HCT116 (cell line): ENCODE results near the gene NF2. TPM values are rescaled to one million over a fixed set of nuclear protein-coding genes. Genes with fewer than 3 reads are reported as not detected.

Experiments
- ATAC-seq: fragments of 200-7000 bp; cut with Tn5 transposase; 2 replicates; pipeline ENCODE4 v1.9.1; 2020; ENCODE audit warnings: mild to moderate bottlenecking, moderate library complexity
- BruUV-seq: library from RNA; stranded (reverse); fragments of 400-500 nt; replicated peaks from 2 replicates; lab custom pipeline; 2021; lab: Mats Ljungman, UMichigan
- CTCF ChIA-PET: fragments of 300-600 bp; sonication (Branson Sonifier 250); formaldehyde crosslinking; loops from one replicate; lab custom pipeline; 2021; ENCODE audit warnings: antibody characterized with exemption; lab: Charles Lee
- POLR2A ChIA-PET: fragments of 300-600, 350-600 bp; sonication (Branson Sonifier 250); formaldehyde crosslinking; loops from one replicate; lab custom pipeline; 2021; ENCODE audit warnings: antibody characterized with exemption; lab: Charles Lee
- RAD21 ChIA-PET, 2 experiments: fragments of 300-600 bp; sonication (Branson Sonifier 250); formaldehyde crosslinking; loops; one replicate each; lab custom pipeline; 2023; ENCODE audit warnings: low total read pairs in 2 of 2; ENCODE audit not compliant: uncharacterized antibody in 2 of 2, unreplicated experiment in 2 of 2, low non-redundant PET in 1 of 2; lab: Charles Lee
- DNase-seq: peaks from one replicate; pipeline ENCODE4 v3.0.0-alpha.2; 2010; ENCODE audit warnings: low read depth, low spot score
- H2AFZ ChIP-seq: fragments of 200-600 bp; shearing (Covaris generic), sonication (generic); 2 replicates; pipeline ENCODE4 v1.6.1; 2017; ENCODE audit warnings: low read depth, mixed run types, mixed read lengths, antibody characterized with exemption, low read length; ENCODE audit not compliant: poor library complexity, severe bottlenecking
- H3K27ac ChIP-seq: 2 replicates; pipeline ENCODE4 v1.5.1; 2012; ENCODE audit warnings: low read depth, low read length
- H3K27me3 ChIP-seq: fragments of 200-600 bp; sonication (generic); 2 replicates; pipeline ENCODE4 v1.6.1; 2016; ENCODE audit warnings: mixed run types, low read length, mixed read lengths; ENCODE audit not compliant: insufficient read depth
- H3K36me3 ChIP-seq, 2 experiments: fragments of 200-500 bp in 1 of 2; fragments of 200-600 bp in 1 of 2; sonication (Bioruptor generic) in 1 of 2; sonication (generic) in 1 of 2; 2 replicates each; pipeline versions ENCODE4 v1.5.1 to v1.6.1; 2014 to 2016; ENCODE audit warnings: low read length in 2 of 2, inconsistent platforms in 1 of 2, mixed read lengths in 1 of 2, mixed run types in 1 of 2; ENCODE audit not compliant: insufficient read depth in 2 of 2, control insufficient read depth in 1 of 2
- H3K4me1 ChIP-seq, 2 experiments: fragments of 200-600 bp in 1 of 2; sonication (generic) in 1 of 2; 2 replicates each; pipeline versions ENCODE4 v1.5.1 to v1.6.1; 2012 to 2017; ENCODE audit warnings: low read length in 2 of 2, inconsistent platforms in 1 of 2, mild to moderate bottlenecking in 1 of 2, mixed read lengths in 1 of 2, mixed run types in 1 of 2, moderate library complexity in 1 of 2; ENCODE audit not compliant: insufficient read depth in 2 of 2, control insufficient read depth in 1 of 2
- H3K4me2 ChIP-seq: fragments of 200-600 bp; sonication (generic); 2 replicates; pipeline ENCODE4 v1.6.1; 2017; ENCODE audit warnings: mixed run types, low read length, mixed read lengths
- H3K4me3 ChIP-seq, 2 experiments: fragments of 200-600 bp in 1 of 2; sonication (generic) in 1 of 2; replicated peaks in 1 of 2; 2 replicates each; pipeline ENCODE4 v1.5.1; 2011 to 2016; ENCODE audit warnings: low read length in 2 of 2, control low read depth in 1 of 2, low read depth in 1 of 2, mild to moderate bottlenecking in 1 of 2, mixed read lengths in 1 of 2, mixed run types in 1 of 2
- H3K79me2 ChIP-seq: fragments of 200-600 bp; sonication (generic); 2 replicates; pipeline ENCODE4 v1.6.1; 2017; ENCODE audit warnings: mild to moderate bottlenecking, mixed run types, low read length, moderate library complexity, mixed read lengths; ENCODE audit not compliant: insufficient read depth
- H3K9ac ChIP-seq: fragments of 200-600 bp; sonication (generic); 2 replicates; pipeline ENCODE4 v1.6.1; 2016; ENCODE audit warnings: low read length, mixed read lengths
- H3K9me2 ChIP-seq: fragments of 200-600 bp; sonication (generic), shearing (Covaris generic); 2 replicates; pipeline ENCODE4 v1.6.1; 2017; ENCODE audit warnings: mixed run types, mild to moderate bottlenecking, moderate library complexity; ENCODE audit not compliant: insufficient read depth
- H3K9me3 ChIP-seq, 2 experiments: fragments of 200-500 bp in 1 of 2; fragments of 200-600 bp in 1 of 2; sonication (Bioruptor generic) in 1 of 2; sonication (generic) in 1 of 2; 2 replicates each; pipeline ENCODE4 v1.6.1; 2014 to 2017; ENCODE audit warnings: low read length in 2 of 2, mixed read lengths in 2 of 2, inconsistent platforms in 1 of 2, low read depth in 1 of 2, mild to moderate bottlenecking in 1 of 2, mixed run types in 1 of 2, moderate library complexity in 1 of 2; ENCODE audit not compliant: control insufficient read depth in 1 of 2, insufficient read depth in 1 of 2
- H4K20me1 ChIP-seq: fragments of 200-600 bp; sonication (generic), shearing (Covaris generic); 2 replicates; pipeline ENCODE4 v1.6.1; 2017; ENCODE audit warnings: mixed run types, mild to moderate bottlenecking, moderate library complexity; ENCODE audit not compliant: insufficient read depth
- ATF3 ChIP-seq: IDR thresholded peaks from 2 replicates; pipeline ENCODE4 v1.6.1; 2012
- CBX3 ChIP-seq: IDR thresholded peaks from 2 replicates; pipeline ENCODE4 v1.6.1; 2012; ENCODE audit warnings: low read depth
- CEBPB ChIP-seq: IDR thresholded peaks from 2 replicates; pipeline ENCODE4 v1.6.1; 2012; ENCODE audit warnings: low read depth
- EGR1 ChIP-seq: IDR thresholded peaks from 2 replicates; pipeline ENCODE4 v1.6.1; 2012; ENCODE audit warnings: low read depth
- EZH2phosphoT487 ChIP-seq: fragments of 200-600 bp; IDR thresholded peaks from 2 replicates; pipeline ENCODE4 v1.6.1; 2018; ENCODE audit warnings: antibody characterized with exemption, borderline replicate concordance
- FOSL1 ChIP-seq: IDR thresholded peaks from 2 replicates; pipeline ENCODE4 v1.6.1; 2012; ENCODE audit warnings: low read depth
- JUND ChIP-seq: IDR thresholded peaks from 2 replicates; pipeline ENCODE4 v1.6.1; 2012
- MAX ChIP-seq: IDR thresholded peaks from 2 replicates; pipeline ENCODE4 v1.6.1; 2012
- POLR2A ChIP-seq: IDR thresholded peaks from 2 replicates; pipeline ENCODE4 v1.7.0; 2011; ENCODE audit warnings: borderline replicate concordance; ENCODE audit not compliant: insufficient read depth, insufficient read length; ENCODE audit errors: extremely low read depth
- POLR2AphosphoS5 ChIP-seq: IDR thresholded peaks from 2 replicates; pipeline ENCODE4 v1.6.1; 2011; ENCODE audit warnings: mild to moderate bottlenecking, low read depth, low read length, moderate library complexity
- RAD21 ChIP-seq: IDR thresholded peaks from 2 replicates; pipeline ENCODE4 v1.6.1; 2012; ENCODE audit warnings: low read depth, mild to moderate bottlenecking
- REST ChIP-seq: IDR thresholded peaks from 2 replicates; pipeline ENCODE4 v1.6.1; 2012; ENCODE audit warnings: low read depth
- SIN3A ChIP-seq: IDR thresholded peaks from 2 replicates; pipeline ENCODE4 v1.6.1; 2012; ENCODE audit warnings: low read depth
- SP1 ChIP-seq: IDR thresholded peaks from 2 replicates; pipeline ENCODE4 v1.6.1; 2012; ENCODE audit warnings: low read depth
- SRF ChIP-seq: IDR thresholded peaks from 2 replicates; pipeline ENCODE4 v1.6.1; 2012; ENCODE audit warnings: low read depth
- TCF7L2 ChIP-seq: IDR thresholded peaks from 2 replicates; pipeline ENCODE4 v1.7.0; 2011; ENCODE audit warnings: borderline replicate concordance, inconsistent platforms; ENCODE audit not compliant: insufficient read depth, insufficient read length; ENCODE audit errors: extremely low read depth
- YY1 ChIP-seq: IDR thresholded peaks from 2 replicates; pipeline ENCODE4 v1.6.1; 2011; ENCODE audit warnings: low read length, low read depth, moderate library complexity, mild to moderate bottlenecking; ENCODE audit not compliant: insufficient replicate concordance; ENCODE audit errors: extremely low read depth
- ZFX ChIP-seq: fragments of 450-650 bp; IDR thresholded peaks from 2 replicates; pipeline ENCODE4 v1.6.1; 2017
- ZNF274 ChIP-seq: fragments of 200-500 bp; sonication (Bioruptor generic); IDR thresholded peaks from 2 replicates; pipeline ENCODE4 v1.6.1; 2014; ENCODE audit warnings: mild to moderate bottlenecking, low read depth, low read length, inconsistent platforms
- intact Hi-C: fragments of 100-400 bp; cut with micrococcal nuclease; formaldehyde crosslinking; loops from 2 replicates; pipeline ENCODE4 v1.10.0; 2022
- total RNA-seq: library from RNA; stranded (reverse); gene quantifications from one replicate; pipeline ENCODE4 v1.2.1, GENCODE V29; 2021; ENCODE audit not compliant: unreplicated experiment
- TF ChIP-seq, protein P1 (sequence below): IDR thresholded peaks from 2 replicates; pipeline ENCODE4 v1.6.1; 2011; ENCODE audit warnings: mild to moderate bottlenecking, low read length, moderate library complexity; ENCODE audit not compliant: insufficient replicate concordance; ENCODE audit errors: extremely low read depth

NF2 gene
- total RNA-seq, 1 experiment from 2014 or later, result 70.2 TPM

GRCh38 chr22:29661336-29661735 lies 57.9 kb downstream of the NF2 start (continued):
- TF ChIP-seq POLR2A, result no peak
- TF ChIP-seq YY1, result no peak
- no peak for TF ChIP-seq ZNF274
- TF ChIP-seq SP1, result no peak
- TF ChIP-seq SIN3A, result no peak
- no peak for TF ChIP-seq CEBPB
- no peak for TF ChIP-seq EZH2phosphoT487
- TF ChIP-seq, all 23 proteins: peak for 0

DNA sequence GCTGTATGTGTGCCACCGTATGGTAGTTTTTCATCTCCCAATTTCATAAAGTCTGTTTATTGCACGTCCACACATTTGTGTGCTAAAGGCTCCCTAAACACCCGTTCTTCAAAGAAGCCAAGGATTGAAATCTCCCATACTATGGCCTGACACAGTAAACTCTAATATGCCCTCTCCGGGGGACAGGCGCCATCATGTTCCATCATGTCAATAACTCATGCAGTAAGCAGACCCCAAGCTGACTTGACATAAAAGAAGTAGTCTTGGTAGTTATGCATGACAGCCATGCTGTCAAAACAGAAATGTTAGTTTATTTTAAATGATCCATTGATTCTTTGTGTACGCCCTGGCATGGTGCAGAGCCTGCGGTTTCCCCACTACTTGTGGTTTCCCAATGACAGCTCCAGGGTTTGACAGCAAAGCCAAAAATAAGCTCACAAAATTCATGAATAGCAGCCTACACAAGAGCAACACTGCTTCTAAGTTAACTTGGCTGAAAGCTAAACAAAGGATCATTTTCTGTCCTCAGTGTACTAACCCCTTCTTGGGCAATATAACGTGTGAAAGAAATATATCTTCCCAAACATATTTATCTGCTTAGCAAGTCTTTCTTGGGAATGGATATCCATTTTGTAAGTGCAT lies 59.9 kb downstream of the NF2 start:
- H3K79me2 ChIP-seq, result no peaks in the 10 kb centered on the region
- H3K4me2 ChIP-seq, result no peak overlapping the region
- no peaks in the 10 kb centered on the region for H3K27me3 ChIP-seq
- BruUV-seq, result no TSS peak
- ChIA-PET RAD21 (no interaction called here), CTCF (no interaction called here), POLR2A (no interaction called here)
- H4K20me1 ChIP-seq, result no peaks in the 10 kb centered on the region
- H3K9ac ChIP-seq, result no peak overlapping the region
- H3K27ac ChIP-seq, result no peak overlapping the region
- no peak overlapping the region for H3K4me3 ChIP-seq
- DNase-seq (no peak), ATAC-seq (no peak)
- intact Hi-C loops, result no loop called here
- no peaks in the 10 kb centered on the region for H3K4me1 ChIP-seq
- no peaks in the 10 kb centered on the region for H3K9me2 ChIP-seq
- no peaks in the 10 kb centered on the region for H3K9me3 ChIP-seq
- peaks cover 22 to 49% of the 10 kb centered on the region in 2 experiments; a peak in 3 of 4 replicates for H3K36me3 ChIP-seq
- H2AFZ ChIP-seq, result no peak overlapping the region
- TF ChIP-seq REST (no peak), ATF3 (no peak), RAD21 (no peak), POLR2AphosphoS5 (no peak), TCF7L2 (no peak), ZFX (no peak), EZH2phosphoT487 (no peak), MAX (no peak), SRF (no peak), FOSL1 (no peak), EGR1 (no peak), YY1 (no peak), CBX3 (no peak), SP1 (no peak), JUND (no peak), ZNF274 (no peak), SIN3A (no peak)
- TF ChIP-seq, protein P1, sequence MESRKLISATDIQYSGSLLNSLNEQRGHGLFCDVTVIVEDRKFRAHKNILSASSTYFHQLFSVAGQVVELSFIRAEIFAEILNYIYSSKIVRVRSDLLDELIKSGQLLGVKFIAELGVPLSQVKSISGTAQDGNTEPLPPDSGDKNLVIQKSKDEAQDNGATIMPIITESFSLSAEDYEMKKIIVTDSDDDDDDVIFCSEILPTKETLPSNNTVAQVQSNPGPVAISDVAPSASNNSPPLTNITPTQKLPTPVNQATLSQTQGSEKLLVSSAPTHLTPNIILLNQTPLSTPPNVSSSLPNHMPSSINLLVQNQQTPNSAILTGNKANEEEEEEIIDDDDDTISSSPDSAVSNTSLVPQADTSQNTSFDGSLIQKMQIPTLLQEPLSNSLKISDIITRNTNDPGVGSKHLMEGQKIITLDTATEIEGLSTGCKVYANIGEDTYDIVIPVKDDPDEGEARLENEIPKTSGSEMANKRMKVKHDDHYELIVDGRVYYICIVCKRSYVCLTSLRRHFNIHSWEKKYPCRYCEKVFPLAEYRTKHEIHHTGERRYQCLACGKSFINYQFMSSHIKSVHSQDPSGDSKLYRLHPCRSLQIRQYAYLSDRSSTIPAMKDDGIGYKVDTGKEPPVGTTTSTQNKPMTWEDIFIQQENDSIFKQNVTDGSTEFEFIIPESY, result no peak
